ENCODE results near the gene CENPX. TPM values are rescaled to one million over a fixed set of nuclear protein-coding genes. Genes with fewer than 3 reads are reported as not detected.
A peak's percentile ranks its signal among the peaks of the same experiment; 100 is the strongest.

The CENPX gene
- total RNA-seq, 2 donors from 2014 or later = 16.5 to 24.4 TPM

GRCh38 chr17:82035956-82036633 is 13.4 kb upstream of the CENPX start:
- 75 to 81% methylated on average over 12 to 19 of the region's 20 CpGs for WGBS, 2 donors
- DNase-seq (peak in 1 of 4 donors; percentile 40), ATAC-seq (no peak)
- Histone ChIP-seq H3K36me3 (replicated peaks in 1 of 2; ENCODE audit: insufficient read depth in 1 of 2, low read depth in 2 of 2) (no peaks in the 10 kb centered on the region), H3K9me3 (no peaks in the 10 kb centered on the region), H3K27me3 (no peaks in the 10 kb centered on the region), H3K27ac (peak overlapping the region in 2 of 4 donors; percentile 94), H3K4me3 (peak overlapping the region in 1 of 2 donors; percentile 52), H3K4me1 (peaks cover 38% of the 10 kb centered on the region)
- TF ChIP-seq POLR2A (IDR thresholded peaks at IDR 0.05) = no peak
- TF ChIP-seq CTCF (IDR thresholded peaks at IDR 0.05) = no peak
- intact Hi-C loops (cut with DNase I) = no loop called here

GRCh38 chr17:82035488-82035887 is 12.8 kb upstream of the CENPX start:
- no peaks in the 10 kb centered on the region for H3K27me3 ChIP-seq
- TF ChIP-seq CTCF (IDR thresholded peaks at IDR 0.05) (no peak), POLR2A (IDR thresholded peaks at IDR 0.05) (no peak)
- intact Hi-C loops (cut with DNase I) = no loop called here
- no peaks in the 10 kb centered on the region for H3K9me3 ChIP-seq
- 90 to 94% methylated on average over 8 of the region's 8 CpGs for WGBS, 2 donors
- no peaks in the 10 kb centered on the region for H3K36me3 ChIP-seq (replicated peaks in 1 of 2; ENCODE audit: insufficient read depth in 1 of 2, low read depth in 2 of 2)
- no peak overlapping the region for H3K27ac ChIP-seq
- DNase-seq = no peak
- ATAC-seq = no peak
- H3K4me1 ChIP-seq = peaks cover 44% of the 10 kb centered on the region
- no peak overlapping the region for H3K4me3 ChIP-seq

DNA sequence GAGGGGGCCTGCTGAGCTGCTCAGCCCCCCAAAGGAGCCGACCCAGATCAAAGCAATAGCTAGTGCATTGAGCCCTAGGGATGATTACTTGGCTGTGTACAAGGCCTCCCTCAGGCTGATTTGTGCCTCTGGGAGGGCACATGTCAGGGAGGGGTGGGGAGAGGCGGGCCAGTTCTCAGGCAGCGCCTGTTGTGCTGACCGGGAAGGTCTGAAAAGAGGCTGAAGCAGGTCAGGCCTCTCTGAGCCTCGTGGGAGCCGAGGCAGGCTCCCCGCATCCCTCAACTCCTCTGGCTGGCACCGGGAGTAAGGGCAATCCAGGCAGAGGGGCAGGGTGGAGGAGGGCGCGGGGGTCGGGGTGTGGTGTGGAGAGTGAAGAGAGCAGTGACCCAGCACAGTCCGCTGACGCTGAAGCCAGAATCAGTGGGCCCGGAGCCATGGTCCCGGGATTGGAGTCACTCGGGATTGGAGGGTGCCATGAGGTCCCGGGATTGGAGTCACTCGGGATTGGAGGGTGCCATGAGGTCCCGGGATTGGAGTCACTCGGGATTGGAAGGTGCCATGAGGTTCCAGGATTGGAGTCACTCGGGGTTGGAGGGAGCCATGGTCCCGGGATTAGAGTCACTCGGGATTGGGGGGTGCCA is 11.8 kb upstream of the CENPX start:
- no peak for DNase-seq
- intact Hi-C loops (cut with DNase I) = no loop called here
- 88 to 89% methylated on average over 19 to 23 of the region's 23 CpGs for WGBS, 2 donors
- no peaks in the 10 kb centered on the region for H3K9me3 ChIP-seq
- H3K27me3 ChIP-seq = no peaks in the 10 kb centered on the region
- peaks cover 44% of the 10 kb centered on the region for H3K4me1 ChIP-seq
- no peak overlapping the region for H3K4me3 ChIP-seq
- H3K36me3 ChIP-seq (replicated peaks in 1 of 2; ENCODE audit: insufficient read depth in 1 of 2, low read depth in 2 of 2) = no peaks in the 10 kb centered on the region
- ATAC-seq = no peak
- H3K27ac ChIP-seq = no peak overlapping the region
- TF ChIP-seq POLR2A (IDR thresholded peaks at IDR 0.05) (no peak), CTCF (IDR thresholded peaks at IDR 0.05) (no peak)

DNA sequence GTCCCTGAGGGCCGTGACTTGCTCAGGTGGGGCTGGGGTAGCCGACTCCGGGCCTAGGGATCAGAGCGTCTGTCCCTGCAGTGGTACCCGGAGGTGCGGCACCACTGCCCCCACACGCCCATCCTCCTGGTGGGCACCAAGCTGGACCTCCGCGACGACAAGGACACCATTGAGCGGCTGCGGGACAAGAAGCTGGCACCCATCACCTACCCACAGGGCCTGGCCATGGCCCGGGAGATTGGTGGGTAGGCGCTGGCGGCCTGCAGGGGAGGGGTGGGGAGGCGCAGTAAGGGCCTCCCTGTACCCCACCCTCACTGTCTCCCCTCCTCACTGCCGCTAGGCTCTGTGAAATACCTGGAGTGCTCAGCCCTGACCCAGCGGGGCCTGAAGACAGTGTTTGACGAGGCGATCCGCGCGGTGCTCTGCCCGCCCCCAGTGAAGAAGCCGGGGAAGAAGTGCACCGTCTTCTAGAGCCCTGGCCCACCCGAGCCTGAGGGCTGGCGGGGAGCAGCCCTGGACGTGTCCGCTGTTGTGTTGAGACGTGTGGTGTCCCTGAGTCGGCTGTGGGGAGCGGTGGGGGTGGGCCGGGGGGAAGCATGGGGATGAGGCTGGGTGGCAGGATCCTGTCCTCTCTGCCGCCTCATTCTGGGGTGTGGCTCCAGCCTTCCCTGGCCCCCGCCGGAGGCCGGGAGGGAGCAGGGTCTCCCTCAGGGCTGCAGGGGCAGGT is 10.8 kb upstream of the CENPX start:
- DNase-seq = no peak
- 86 to 92% methylated on average over 23 to 30 of the region's 38 CpGs for WGBS, 2 donors
- peaks cover 42% of the 10 kb centered on the region for H3K4me1 ChIP-seq
- no peaks in the 10 kb centered on the region for H3K36me3 ChIP-seq (replicated peaks in 1 of 2; ENCODE audit: insufficient read depth in 1 of 2, low read depth in 2 of 2)
- no peak for TF ChIP-seq POLR2A (IDR thresholded peaks at IDR 0.05)
- TF ChIP-seq CTCF (IDR thresholded peaks at IDR 0.05) = no peak
- no peak overlapping the region for H3K4me3 ChIP-seq
- no peak for ATAC-seq
- H3K27me3 ChIP-seq = no peaks in the 10 kb centered on the region
- no peak overlapping the region for H3K27ac ChIP-seq
- no peaks in the 10 kb centered on the region for H3K9me3 ChIP-seq
- intact Hi-C loops (cut with DNase I) = no loop called here

Data from body of pancreas (tissue), 4 donors.